Measurements from ENCODE around the gene RGS7. TPM values are rescaled to one million over a fixed set of nuclear protein-coding genes. Genes with fewer than 3 reads are reported as not detected.
A peak's percentile ranks its signal among the peaks of the same experiment; 100 is the strongest.
"Not testable (repeated sequence)": the region's sequence is repeated elsewhere in the genome, so short reads cannot be mapped to it uniquely, and the experiment has no call there.

Gene RGS7
- polyA plus RNA-seq, 2 of the 4 experiments (the other 2 are of a cell fraction) = 0.08 TPM; not detected in 1

GRCh38 chr1:241090798-241091197 lies 266.2 kb downstream of the RGS7 start:
- no peak overlapping the region for H3K27ac ChIP-seq
- no peak for DNase-seq (ENCODE audit: low read depth in 1 of 2, low spot score in 1 of 2)
- POLR2A ChIA-PET = no interaction called here
- FAIRE-seq = no peak
- TF ChIP-seq ZC3H11A (IDR thresholded peaks at IDR 0.05) (no peak), ELK1 (IDR thresholded peaks at IDR 0.05; ENCODE audit: low read depth, low read length) (no peak), POLR2AphosphoS2 (conservative IDR thresholded peaks at IDR 0.05; ENCODE audit: low read length) (no peak), GATA3 (IDR thresholded peaks at IDR 0.05; ENCODE audit: borderline replicate concordance) (no peak), NR3C1 (IDR thresholded peaks at IDR 0.05) (no peak), RAD21 (conservative IDR thresholded peaks at IDR 0.05 in 1 of 2, IDR thresholded peaks at IDR 0.05 in 1 of 2) (no peak), HDAC2 (IDR thresholded peaks at IDR 0.05) (no peak), NFE2L2 (conservative IDR thresholded peaks at IDR 0.05; ENCODE audit: low read length) (no peak), RARB (CRISPR knock-in tag; IDR thresholded peaks at IDR 0.05) (no peak), PBX3 (IDR thresholded peaks at IDR 0.05) (no peak), POLR2A (IDR thresholded peaks at IDR 0.05; ENCODE audit: low read length) (no peak), KDM5A (IDR thresholded peaks at IDR 0.05) (no peak), MAX (IDR thresholded peaks at IDR 0.05) (no peak), SMC3 (IDR thresholded peaks at IDR 0.05) (no peak), ZSCAN20 (CRISPR knock-in tag; IDR thresholded peaks at IDR 0.05) (no peak), HOXA7 (CRISPR knock-in tag; IDR thresholded peaks at IDR 0.05) (no peak), SREBF2 (IDR thresholded peaks at IDR 0.05) (no peak)
- no peaks in the 10 kb centered on the region for H3K4me1 ChIP-seq
- CTCF ChIA-PET = no interaction called here
- H3K9me3 ChIP-seq = no peaks in the 10 kb centered on the region
- H3K4me3 ChIP-seq = no peak overlapping the region
- no peak for ATAC-seq
- H3K4me2 ChIP-seq = no peak overlapping the region
- 36% methylated on average over 3 of the region's 3 CpGs for WGBS (ENCODE audit: missing lambda C conversion rate)

- H3K4me3 ChIP-seq; ATAC-seq; CTCF ChIA-PET; H3K9me3 ChIP-seq; H3K27ac ChIP-seq; H3K4me2 ChIP-seq; DNase-seq (ENCODE audit: low read depth in 1 of 2, low spot score in 1 of 2); POLR2A ChIA-PET; H3K4me1 ChIP-seq; FAIRE-seq: not testable (repeated sequence)
- 14% methylated on average over 1 of the region's 1 CpG for WGBS (ENCODE audit: missing lambda C conversion rate)
Observed at GRCh38 chr1:241089066-241089465, 267.9 kb downstream of the RGS7 start.

- H3K27ac ChIP-seq; CTCF ChIA-PET; H3K4me1 ChIP-seq; H3K4me3 ChIP-seq; POLR2A ChIA-PET; H3K9me3 ChIP-seq; FAIRE-seq; H3K4me2 ChIP-seq; ATAC-seq; DNase-seq (ENCODE audit: low read depth in 1 of 2, low spot score in 1 of 2): not testable (repeated sequence)
- WGBS (ENCODE audit: missing lambda C conversion rate) = 16% methylated on average over 2 of the region's 2 CpGs
Observed at GRCh38 chr1:241088075-241088474, 268.9 kb downstream of the RGS7 start.

GRCh38 chr1:241086686-241087085 lies 270.3 kb downstream of the RGS7 start:
- CTCF ChIA-PET = interaction anchor here (1.0 kb wide), 1 partner anchor 7 kb away, joined by 3 read pairs; no protein-coding TSS in a partner anchor
- 38% methylated on average over 6 of the region's 6 CpGs for WGBS (ENCODE audit: missing lambda C conversion rate)

More at GRCh38 chr1:241086686-241087085, 270.3 kb downstream of the RGS7 start:
- FAIRE-seq (no peak), ATAC-seq (no peak), DNase-seq (ENCODE audit: low read depth in 1 of 2, low spot score in 1 of 2) (peak in 1 of 2 experiments; percentile 14)
- Histone ChIP-seq H3K27ac (no peak overlapping the region), H3K4me1 (no peaks in the 10 kb centered on the region), H3K9me3 (no peaks in the 10 kb centered on the region), H3K4me3 (no peak overlapping the region), H3K4me2 (no peak overlapping the region)
- POLR2A ChIA-PET = no interaction called here
- TF ChIP-seq JUN (IDR thresholded peaks at IDR 0.05) (no peak), MYC (IDR thresholded peaks at IDR 0.05; ENCODE audit: borderline replicate concordance, low read length) (no peak), HOXB5 (CRISPR knock-in tag; IDR thresholded peaks at IDR 0.05) (no peak), CHD4 (IDR thresholded peaks at IDR 0.05; ENCODE audit: borderline replicate concordance) (no peak), ZNF302 (CRISPR knock-in tag; IDR thresholded peaks at IDR 0.05) (no peak)
